Fibroblast of skin of right quadriceps (primary cell): ENCODE data around the gene PCBD1.
A peak's percentile ranks its signal among the peaks of the same experiment; 100 is the strongest.

Experiments
- DNase-seq: peaks from one replicate; pipeline ENCODE4 v3.0.0-alpha.2; 2013

PCBD1 gene

GRCh38 chr10:70917226-70917625, 28.9 kb upstream of the PCBD1 start:
- DNase-seq, result no peak

DNA sequence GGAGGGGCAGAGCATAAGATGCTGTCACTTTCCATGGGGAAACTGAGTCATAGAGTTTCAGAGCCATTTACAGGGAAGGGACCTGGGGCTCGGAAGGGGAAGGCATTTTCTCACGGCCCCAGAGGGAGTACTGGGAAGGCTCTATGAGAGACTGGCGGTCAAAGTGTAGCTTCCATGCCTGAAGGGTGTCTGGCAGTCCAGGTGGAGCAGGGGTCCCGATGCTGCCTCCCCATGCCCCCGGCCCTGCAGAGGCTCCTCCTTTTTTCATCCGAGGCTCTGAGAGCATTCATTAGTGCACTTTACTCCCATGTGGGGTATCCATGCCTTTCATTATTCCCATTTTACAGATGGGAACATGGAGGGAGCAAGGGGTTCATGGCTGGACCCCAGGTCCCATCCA, 27.9 kb upstream of the PCBD1 start:
- no peak for DNase-seq

DNA sequence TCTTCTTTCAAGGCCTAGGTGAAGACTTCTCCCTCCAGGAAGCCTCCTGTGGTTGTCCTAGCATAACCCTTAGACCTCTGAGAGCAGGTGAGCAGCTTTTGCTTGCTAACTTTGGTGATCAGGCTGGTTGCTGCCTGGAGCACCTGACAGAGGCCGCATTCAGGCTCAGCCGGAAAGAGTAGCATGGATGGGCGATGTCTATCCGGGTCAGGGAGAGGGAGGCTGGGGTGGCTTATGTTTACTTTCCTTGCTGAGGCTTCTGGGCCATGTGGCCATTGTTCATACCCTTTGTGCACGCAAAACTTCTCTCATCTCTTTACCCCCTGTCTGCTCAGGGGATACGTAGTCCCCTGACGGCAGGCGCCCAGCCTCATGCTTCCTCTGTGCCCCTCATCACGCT, 27.4 kb upstream of the PCBD1 start:
- DNase-seq, result no peak

GRCh38 chr10:70915206-70915605, 26.8 kb upstream of the PCBD1 start:
- DNase-seq, result no peak

DNA sequence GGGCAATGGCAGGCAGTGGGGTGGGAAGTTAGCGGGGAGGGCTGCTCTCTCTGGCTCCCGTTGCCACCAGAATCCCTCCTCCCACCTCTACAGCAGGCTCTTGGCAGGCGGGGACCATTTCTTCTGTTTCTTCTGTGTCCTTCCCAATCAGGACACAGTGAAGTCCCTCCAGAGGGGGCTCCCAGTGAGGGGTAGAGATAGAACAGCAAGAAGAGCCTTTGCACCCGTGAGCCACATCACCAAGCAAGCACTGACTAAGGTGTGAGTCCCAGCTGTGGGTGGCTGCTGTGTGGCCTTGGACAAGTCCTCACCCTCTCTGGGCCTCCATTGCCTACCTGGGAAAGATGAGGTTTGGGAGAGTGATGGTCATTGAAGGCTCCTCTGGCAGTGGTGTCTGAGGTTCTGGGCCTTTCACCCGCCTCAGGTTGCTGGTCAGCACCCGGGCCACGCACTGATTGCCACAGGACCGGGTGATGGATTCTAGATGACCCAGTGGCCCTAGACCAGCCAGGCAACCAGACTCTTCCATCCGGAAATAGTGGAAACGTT, 26.0 kb upstream of the PCBD1 start:
- DNase-seq, result no peak

- no peak for DNase-seq
These were observed 25.5 kb upstream of the PCBD1 start for GRCh38 chr10:70913893-70914240.

DNA sequence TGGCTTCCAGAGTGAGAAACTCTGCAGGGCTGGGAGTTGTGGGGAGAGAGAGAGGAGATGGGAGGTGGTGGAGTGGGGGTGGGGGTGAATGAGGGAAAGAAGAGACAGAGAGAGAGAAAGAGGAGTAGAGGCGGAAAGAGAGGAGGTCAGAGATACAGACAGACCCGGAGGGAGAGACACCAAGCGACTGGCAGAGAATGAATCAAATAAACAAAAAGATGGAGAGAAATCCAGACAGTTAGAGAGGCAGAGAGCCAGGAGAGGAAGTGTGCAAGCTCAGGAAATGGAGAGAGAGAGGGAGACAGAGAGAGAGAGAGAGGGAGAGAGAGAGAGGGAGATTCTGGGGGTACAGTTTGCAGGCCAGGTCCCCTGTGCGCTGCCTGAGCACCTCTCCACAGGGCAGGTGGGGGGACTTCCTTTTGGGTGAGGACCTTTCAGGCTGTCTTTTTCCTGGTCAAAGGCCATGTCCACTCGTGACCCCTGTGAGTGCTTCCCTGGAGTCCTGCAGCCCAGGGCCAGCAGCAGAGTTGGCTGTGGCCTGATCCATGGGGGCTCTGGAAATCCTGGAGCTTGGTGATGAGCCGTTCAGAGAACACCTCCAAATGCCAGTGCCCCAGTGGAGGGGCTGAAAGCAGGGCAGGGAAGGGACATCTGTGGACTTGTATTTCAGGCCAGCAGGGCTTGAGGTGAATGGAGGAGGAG, 25.0 kb upstream of the PCBD1 start:
- no peak for DNase-seq

DNA sequence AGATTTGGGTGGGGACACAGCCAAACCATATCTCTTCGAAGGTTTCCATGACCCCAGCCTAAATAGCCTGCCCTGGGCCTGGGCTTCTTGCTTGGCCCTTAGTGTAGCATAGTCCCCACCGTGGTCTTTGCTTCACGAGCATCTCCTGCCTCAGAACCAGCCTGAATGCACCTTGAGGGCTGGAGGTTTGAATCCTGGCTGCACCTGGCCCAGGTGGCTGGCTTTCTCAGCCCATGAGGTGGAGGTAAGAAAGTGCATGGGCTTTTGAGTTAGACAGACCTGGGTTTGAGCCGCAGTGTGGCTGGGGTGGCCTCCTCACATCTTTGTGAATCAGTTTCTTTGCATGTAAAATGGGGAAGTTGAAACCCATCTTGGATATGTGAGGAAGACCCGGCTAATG, 24.2 kb upstream of the PCBD1 start:
- DNase-seq, result no peak

DNA sequence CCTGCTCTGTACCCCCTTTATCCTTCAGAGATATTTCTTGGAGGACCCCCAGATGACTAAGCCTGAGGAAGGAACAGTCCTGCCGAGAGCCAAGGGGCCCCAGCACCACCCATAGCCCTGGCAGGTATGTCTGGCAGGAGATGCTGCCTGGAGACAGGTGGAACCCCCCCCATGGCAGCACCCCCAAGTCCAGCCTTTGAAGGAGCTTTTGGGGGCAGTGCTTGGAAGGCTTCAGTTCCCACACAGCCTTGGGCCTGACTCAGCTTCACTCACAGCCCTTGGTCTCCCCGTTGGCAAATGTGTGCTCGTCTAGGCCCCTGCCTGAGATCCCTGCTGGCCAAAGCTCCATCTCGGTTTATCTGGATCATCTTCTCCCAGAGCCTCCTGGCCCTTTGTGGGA, 23.0 kb upstream of the PCBD1 start:
- DNase-seq, result no peak

GRCh38 chr10:70910486-70911341, 22.3 kb upstream of the PCBD1 start:
- no peak for DNase-seq

- no peak for DNase-seq
These were observed 21.1 kb upstream of the PCBD1 start for GRCh38 chr10:70909326-70909935.

- no peak for DNase-seq
These were observed 20.3 kb upstream of the PCBD1 start for GRCh38 chr10:70908406-70909296.

- DNase-seq, result no peak
These were observed 19.5 kb upstream of the PCBD1 start for GRCh38 chr10:70907637-70908405.

GRCh38 chr10:70906953-70907636, 18.7 kb upstream of the PCBD1 start:
- no peak for DNase-seq

DNA sequence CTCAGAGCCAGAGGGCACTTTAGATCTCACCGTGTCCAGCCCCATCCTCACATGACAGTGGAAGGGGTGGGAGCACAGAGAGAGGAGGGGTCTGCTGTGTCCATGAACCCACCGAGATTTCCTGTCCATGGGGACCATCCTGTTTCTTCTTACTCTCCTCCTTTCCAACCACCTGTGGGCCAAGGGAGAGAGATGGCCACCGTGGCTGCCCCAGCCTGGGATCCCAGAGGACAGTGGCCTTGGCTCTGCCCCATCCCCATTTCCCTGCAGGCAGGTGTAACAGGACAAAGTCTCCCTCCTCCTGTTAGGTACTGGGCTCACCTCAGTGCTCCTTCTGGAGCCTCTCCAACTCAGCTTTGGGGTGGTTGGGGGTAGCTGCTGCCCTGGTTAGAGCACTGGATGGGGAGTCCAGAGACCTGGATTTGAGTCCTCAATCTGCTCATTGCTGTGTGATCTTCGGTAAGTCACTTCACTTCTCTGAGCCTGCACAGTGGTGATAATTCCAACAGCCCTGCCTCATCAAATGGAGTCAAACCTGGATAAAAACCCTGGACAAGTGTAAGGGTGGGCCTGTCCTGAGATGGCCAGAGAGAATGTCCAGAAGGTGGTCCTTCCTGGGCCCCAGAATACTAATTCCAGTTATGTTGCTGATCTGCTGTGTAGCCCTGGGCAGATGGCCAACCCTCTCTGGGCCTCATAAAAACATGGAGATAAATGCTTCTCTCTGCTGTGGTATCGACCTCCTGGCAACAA, 17.8 kb upstream of the PCBD1 start:
- no peak for DNase-seq

GRCh38 chr10:70905071-70906021, 17.0 kb upstream of the PCBD1 start:
- no peak for DNase-seq

DNA sequence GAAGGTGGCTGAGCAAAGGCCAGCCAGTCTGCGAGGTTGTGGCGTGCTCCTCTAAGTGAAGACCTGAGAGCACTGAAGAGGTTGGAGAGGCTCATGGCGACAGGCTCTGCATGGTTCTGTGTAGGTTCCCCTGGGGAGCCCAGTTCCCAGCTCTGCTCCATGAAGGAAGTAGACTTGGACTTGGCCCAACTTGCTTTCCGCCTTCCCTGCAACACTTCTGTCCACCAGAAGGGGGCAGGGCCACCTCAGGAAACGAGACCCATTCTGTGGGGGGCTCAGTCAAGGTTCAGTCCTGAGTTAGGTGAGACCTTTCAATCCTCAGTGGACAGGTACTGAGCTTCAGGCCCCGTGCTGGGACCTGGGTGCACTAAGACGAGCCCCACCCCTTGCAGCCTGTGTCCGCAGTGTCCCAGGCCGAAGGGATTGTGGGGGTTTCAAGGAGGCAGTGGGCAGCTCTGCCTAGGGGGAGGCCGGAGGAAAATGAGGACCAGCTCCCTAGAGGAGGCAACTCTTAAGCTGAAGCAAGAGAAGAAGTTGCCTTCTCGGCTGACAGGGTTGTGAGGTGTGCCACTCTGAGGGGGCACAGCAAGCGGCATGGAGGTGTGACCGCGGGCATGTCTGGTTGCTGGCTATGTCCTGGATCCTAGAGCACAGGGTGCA, 15.0 kb upstream of the PCBD1 start:
- peak; percentile 47 for DNase-seq

DNA sequence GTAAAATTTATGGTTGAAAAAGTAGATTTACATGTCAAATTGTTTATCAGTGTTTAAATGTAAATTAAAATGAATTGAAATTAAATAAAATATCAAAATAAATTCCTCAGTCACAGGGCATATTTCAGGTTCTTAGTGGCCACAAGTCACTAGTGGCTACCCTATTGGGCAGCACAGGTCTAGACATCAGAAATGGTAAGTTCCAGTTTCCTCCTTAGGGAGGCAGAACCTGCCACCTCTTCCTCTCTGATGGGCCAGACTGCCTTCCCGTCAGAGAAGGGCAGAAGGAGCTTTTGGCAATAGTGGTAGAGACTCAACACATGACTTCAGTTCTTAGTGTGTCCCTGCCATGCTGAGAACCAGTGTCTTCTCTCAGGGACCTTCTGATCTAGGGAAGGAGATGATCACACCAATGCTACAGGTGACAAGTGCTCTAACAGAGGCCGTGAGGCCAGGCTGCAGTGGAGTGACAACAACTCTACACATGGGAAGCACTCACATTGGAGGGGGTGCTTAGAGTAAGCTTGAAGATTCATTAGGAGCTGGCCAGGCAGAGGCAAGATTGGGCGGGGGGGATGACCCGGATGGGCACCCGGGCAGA, 14.4 kb upstream of the PCBD1 start:
- DNase-seq, result no peak
